Measurements from ENCODE around the gene DENND6B.
A peak's percentile ranks its signal among the peaks of the same experiment; 100 is the strongest.
"Not testable (repeated sequence)": the region's sequence is repeated elsewhere in the genome, so short reads cannot be mapped to it uniquely, and the experiment has no call there.

The DENND6B gene

DNA sequence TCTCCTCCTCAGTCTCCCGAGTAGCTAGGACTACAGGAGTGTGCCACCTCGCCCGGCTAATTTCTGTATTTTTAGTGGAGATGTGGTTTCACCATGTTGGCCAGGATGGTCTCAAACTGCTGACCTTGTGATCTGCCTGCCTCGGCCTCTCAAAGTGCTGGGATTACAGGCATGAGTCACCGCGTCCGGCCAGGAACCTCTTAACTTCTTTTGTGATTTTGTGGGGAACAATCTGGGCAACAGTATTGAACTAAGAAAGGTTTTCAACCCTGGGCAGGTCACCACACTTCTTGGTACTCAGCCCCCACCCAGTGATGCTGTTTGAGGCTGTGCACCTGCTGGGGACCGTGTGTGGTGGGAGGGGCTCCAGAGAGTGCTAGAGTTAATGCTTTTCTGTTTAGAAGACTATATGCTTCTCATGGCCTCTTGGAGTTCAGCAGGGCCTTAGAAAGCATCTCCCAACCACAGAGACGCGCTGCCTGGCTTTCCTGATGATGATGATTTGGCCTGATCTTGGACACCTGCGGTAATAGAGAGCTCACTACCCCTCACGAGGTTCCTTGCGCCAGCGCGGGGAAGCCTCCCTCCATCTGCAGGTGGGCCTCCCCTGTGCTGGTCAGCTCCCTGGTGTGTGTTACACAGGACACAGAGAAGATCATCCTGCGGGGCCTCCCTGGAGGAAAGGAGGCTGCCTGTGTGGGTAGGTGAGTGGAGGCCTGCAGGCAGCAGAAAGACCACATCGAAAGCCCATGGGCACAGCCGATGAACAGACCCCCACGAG lies 1.2 kb downstream of the DENND6B start:
- no peak for FAIRE-seq
- TF ChIP-seq TAF1 (IDR thresholded peaks at IDR 0.05; ENCODE audit: low read depth, low read length) = no peak
- TF ChIP-seq POU2F2 (IDR thresholded peaks at IDR 0.05; ENCODE audit: low read depth, low read length) = no peak
- no peak for TF ChIP-seq SPI1 (IDR thresholded peaks at IDR 0.05; ENCODE audit: low read depth, low read length)
- no peak for TF ChIP-seq POLR2AphosphoS5 (IDR thresholded peaks at IDR 0.05; ENCODE audit: low read depth, low read length)
- TF ChIP-seq PAX5 (IDR thresholded peaks at IDR 0.05; ENCODE audit: insufficient read depth, low read length, severe bottlenecking) = no peak
- TF ChIP-seq POLR2A (IDR thresholded peaks at IDR 0.05; ENCODE audit: low read depth, low read length) = no peak
- no peak for DNase-seq (ENCODE audit: insufficient read length, low spot score)

DNA sequence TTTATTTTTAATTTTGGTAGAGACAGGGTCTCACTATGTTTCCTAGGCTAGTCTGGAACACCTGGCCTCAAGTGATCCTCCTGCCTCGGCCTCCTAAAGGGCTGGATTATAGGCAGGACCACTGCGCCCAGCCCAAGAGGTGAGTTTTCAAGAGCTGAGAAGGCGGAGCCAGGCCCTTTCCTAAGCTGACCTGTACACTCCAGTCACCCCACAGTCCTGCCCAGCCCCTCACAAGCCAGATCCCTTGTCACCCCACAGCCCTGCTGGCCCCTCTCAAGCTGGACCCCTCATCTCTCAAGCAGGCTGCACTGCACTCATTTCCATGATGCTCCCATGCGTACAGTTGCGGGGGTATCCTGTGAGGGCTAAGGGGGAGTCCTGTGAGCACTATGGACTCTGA lies 2.9 kb downstream of the DENND6B start:
- no peak for TF ChIP-seq POLR2AphosphoS5 (IDR thresholded peaks at IDR 0.05; ENCODE audit: low read depth, low read length)
- TF ChIP-seq POU2F2 (IDR thresholded peaks at IDR 0.05; ENCODE audit: low read depth, low read length) = no peak
- no peak for TF ChIP-seq POLR2A (IDR thresholded peaks at IDR 0.05; ENCODE audit: low read depth, low read length)
- TF ChIP-seq TAF1 (IDR thresholded peaks at IDR 0.05; ENCODE audit: low read depth, low read length) = no peak
- TF ChIP-seq PAX5 (IDR thresholded peaks at IDR 0.05; ENCODE audit: insufficient read depth, low read length, severe bottlenecking) = no peak
- no peak for TF ChIP-seq SPI1 (IDR thresholded peaks at IDR 0.05; ENCODE audit: low read depth, low read length)
- DNase-seq (ENCODE audit: insufficient read length, low spot score) = no peak
- no peak for FAIRE-seq

GRCh38 chr22:50322382-50323104 lies 4.3 kb downstream of the DENND6B start:
- FAIRE-seq; DNase-seq (ENCODE audit: insufficient read length, low spot score): not testable (repeated sequence)

DNA sequence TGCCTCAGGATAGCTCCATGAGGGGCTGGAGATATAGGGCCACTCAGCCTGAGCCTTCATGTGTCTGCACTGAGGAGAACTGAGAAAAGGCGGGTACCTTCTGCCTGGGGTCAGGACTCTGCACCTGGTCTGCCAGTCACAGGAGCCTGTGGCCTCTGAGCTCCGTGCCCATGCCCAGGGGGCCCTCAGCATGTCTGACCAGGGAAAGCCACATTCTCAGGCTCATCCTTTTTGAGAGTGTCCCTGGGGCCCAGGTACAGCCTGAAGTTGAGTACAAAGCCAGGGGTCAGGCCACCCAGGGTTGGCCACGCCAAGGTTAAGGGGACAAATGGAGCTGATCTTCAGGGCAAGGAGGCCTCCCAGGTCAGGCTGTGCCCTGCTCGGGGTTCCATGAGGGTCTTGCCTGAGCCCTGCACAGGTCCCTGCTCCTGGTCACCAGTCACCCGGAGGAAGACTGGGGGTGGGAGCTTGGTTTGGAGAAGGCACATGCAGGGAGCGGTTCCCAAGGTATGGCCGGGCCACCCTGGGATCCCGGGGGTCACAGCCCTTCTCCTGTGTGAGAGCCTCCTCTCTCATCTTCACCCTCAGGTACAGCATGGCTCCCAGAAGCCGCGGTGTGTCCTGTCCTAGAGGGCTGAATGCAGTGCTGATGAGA lies 6.0 kb downstream of the DENND6B start:
- DNase-seq (ENCODE audit: insufficient read length, low spot score) (no peak), FAIRE-seq (no peak)
- TF ChIP-seq SPI1 (IDR thresholded peaks at IDR 0.05; ENCODE audit: low read depth, low read length) = no peak
- TF ChIP-seq POLR2A (IDR thresholded peaks at IDR 0.05; ENCODE audit: low read depth, low read length) = no peak
- no peak for TF ChIP-seq TAF1 (IDR thresholded peaks at IDR 0.05; ENCODE audit: low read depth, low read length)
- no peak for TF ChIP-seq POLR2AphosphoS5 (IDR thresholded peaks at IDR 0.05; ENCODE audit: low read depth, low read length)
- no peak for TF ChIP-seq PAX5 (IDR thresholded peaks at IDR 0.05; ENCODE audit: insufficient read depth, low read length, severe bottlenecking)
- no peak for TF ChIP-seq POU2F2 (IDR thresholded peaks at IDR 0.05; ENCODE audit: low read depth, low read length)

- DNase-seq (ENCODE audit: insufficient read length, low spot score) (no peak), FAIRE-seq (no peak)
- TF ChIP-seq SPI1 (IDR thresholded peaks at IDR 0.05; ENCODE audit: low read depth, low read length) = no peak
- no peak for TF ChIP-seq PAX5 (IDR thresholded peaks at IDR 0.05; ENCODE audit: insufficient read depth, low read length, severe bottlenecking)
- no peak for TF ChIP-seq POLR2AphosphoS5 (IDR thresholded peaks at IDR 0.05; ENCODE audit: low read depth, low read length)
- TF ChIP-seq TAF1 (IDR thresholded peaks at IDR 0.05; ENCODE audit: low read depth, low read length) = no peak
- no peak for TF ChIP-seq POU2F2 (IDR thresholded peaks at IDR 0.05; ENCODE audit: low read depth, low read length)
- TF ChIP-seq POLR2A (IDR thresholded peaks at IDR 0.05; ENCODE audit: low read depth, low read length) = no peak
These were observed 6.7 kb downstream of the DENND6B start for GRCh38 chr22:50320116-50320515.

GRCh38 chr22:50319503-50319951 lies 7.3 kb downstream of the DENND6B start:
- DNase-seq (ENCODE audit: insufficient read length, low spot score) (no peak), FAIRE-seq (no peak)
- no peak for TF ChIP-seq SPI1 (IDR thresholded peaks at IDR 0.05; ENCODE audit: low read depth, low read length)
- no peak for TF ChIP-seq POLR2A (IDR thresholded peaks at IDR 0.05; ENCODE audit: low read depth, low read length)
- no peak for TF ChIP-seq PAX5 (IDR thresholded peaks at IDR 0.05; ENCODE audit: insufficient read depth, low read length, severe bottlenecking)
- TF ChIP-seq TAF1 (IDR thresholded peaks at IDR 0.05; ENCODE audit: low read depth, low read length) = no peak
- no peak for TF ChIP-seq POLR2AphosphoS5 (IDR thresholded peaks at IDR 0.05; ENCODE audit: low read depth, low read length)
- TF ChIP-seq POU2F2 (IDR thresholded peaks at IDR 0.05; ENCODE audit: low read depth, low read length) = no peak

DNA sequence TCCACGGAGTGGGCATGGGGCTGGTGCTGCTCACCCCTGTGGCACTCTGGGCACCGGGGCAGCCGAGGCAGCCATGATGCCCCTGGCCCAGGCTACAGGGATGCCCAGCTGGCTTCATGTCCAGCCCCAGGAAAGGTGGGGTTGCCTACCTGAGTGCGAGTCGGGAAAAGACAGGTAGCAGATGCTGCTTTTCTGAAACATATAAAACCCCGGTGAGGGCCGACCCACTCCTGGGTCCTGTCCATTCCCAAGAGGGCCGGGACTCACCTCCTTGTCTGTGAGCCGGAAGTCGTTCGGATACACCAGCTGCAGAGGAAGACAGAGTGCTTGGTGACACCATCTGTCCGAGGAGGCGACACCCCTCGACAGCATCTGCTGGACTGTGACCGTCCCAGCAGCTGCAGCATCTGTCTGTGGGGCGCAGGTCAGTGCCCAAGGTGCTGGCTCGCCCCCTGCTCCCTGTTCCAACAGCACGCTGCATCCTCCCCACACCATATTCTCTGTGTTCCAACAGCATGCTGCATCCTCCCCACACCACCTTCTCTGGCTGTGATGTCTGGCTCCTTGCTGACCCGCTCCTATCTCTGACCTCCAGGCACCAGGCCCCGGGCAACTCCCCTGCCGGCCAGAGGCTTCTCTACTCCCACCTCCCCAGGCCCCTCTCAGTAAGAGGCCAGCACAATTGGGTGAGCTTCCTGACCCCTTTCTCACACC lies 8.0 kb downstream of the DENND6B start:
- DNase-seq (ENCODE audit: insufficient read length, low spot score) (no peak), FAIRE-seq (peak; percentile 97)
- TF ChIP-seq SPI1 (IDR thresholded peaks at IDR 0.05; ENCODE audit: low read depth, low read length) (no peak), POLR2AphosphoS5 (IDR thresholded peaks at IDR 0.05; ENCODE audit: low read depth, low read length) (no peak), POU2F2 (IDR thresholded peaks at IDR 0.05; ENCODE audit: low read depth, low read length) (no peak), PAX5 (IDR thresholded peaks at IDR 0.05; ENCODE audit: insufficient read depth, low read length, severe bottlenecking) (no peak), POLR2A (IDR thresholded peaks at IDR 0.05; ENCODE audit: low read depth, low read length) (no peak), TAF1 (IDR thresholded peaks at IDR 0.05; ENCODE audit: low read depth, low read length) (no peak)

GRCh38 chr22:50318356-50318697 lies 8.5 kb downstream of the DENND6B start:
- TF ChIP-seq POU2F2 (IDR thresholded peaks at IDR 0.05; ENCODE audit: low read depth, low read length) (no peak), SPI1 (IDR thresholded peaks at IDR 0.05; ENCODE audit: low read depth, low read length) (no peak), POLR2A (IDR thresholded peaks at IDR 0.05; ENCODE audit: low read depth, low read length) (no peak), PAX5 (IDR thresholded peaks at IDR 0.05; ENCODE audit: insufficient read depth, low read length, severe bottlenecking) (no peak), TAF1 (IDR thresholded peaks at IDR 0.05; ENCODE audit: low read depth, low read length) (no peak)
- FAIRE-seq = no peak
- no peak for DNase-seq (ENCODE audit: insufficient read length, low spot score)

DNA sequence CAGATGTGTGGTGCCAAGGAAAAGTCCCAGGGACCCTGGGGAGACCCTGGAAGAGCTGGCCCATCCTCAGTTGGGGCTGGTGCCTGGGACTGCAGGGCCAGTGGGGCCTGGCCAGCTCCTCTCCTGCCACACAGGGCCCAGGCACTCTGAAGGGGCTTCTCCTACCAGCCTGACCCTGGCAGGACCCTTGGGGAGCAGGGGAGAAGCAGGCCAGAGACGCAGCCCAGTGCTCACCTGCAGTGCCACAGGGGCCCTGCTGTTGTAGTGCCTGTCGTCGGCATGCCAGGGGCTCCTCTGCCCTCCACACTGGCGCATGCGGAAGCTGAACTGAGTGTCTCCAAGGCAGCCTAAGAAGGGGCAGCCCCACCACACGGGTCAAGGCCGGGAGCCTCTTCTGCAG lies 9.1 kb downstream of the DENND6B start:
- DNase-seq (ENCODE audit: insufficient read length, low spot score) (no peak), FAIRE-seq (no peak)
- TF ChIP-seq PAX5 (IDR thresholded peaks at IDR 0.05; ENCODE audit: insufficient read depth, low read length, severe bottlenecking) = no peak
- no peak for TF ChIP-seq POLR2AphosphoS5 (IDR thresholded peaks at IDR 0.05; ENCODE audit: low read depth, low read length)
- TF ChIP-seq POLR2A (IDR thresholded peaks at IDR 0.05; ENCODE audit: low read depth, low read length) = no peak
- TF ChIP-seq SPI1 (IDR thresholded peaks at IDR 0.05; ENCODE audit: low read depth, low read length) = no peak
- TF ChIP-seq POU2F2 (IDR thresholded peaks at IDR 0.05; ENCODE audit: low read depth, low read length) = no peak
- TF ChIP-seq TAF1 (IDR thresholded peaks at IDR 0.05; ENCODE audit: low read depth, low read length) = no peak

Measured in GM12891 (cell line).